Measurements from ENCODE around the gene C5AR1. TPM values are rescaled to one million over a fixed set of nuclear protein-coding genes. Genes with fewer than 3 reads are reported as not detected.

Gene C5AR1
- polyA plus RNA-seq, 4 donors, result 0.67 to 8.6 (median 1.6) TPM

- WGBS, 3 donors, result 5 to 7% (median 6%) methylated on average over 14 of the region's 14 CpGs
- no peaks in the 10 kb centered on the region for H3K36me3 ChIP-seq (ENCODE audit: control insufficient read depth in 3 of 3, insufficient read depth in 2 of 3, low read depth in 1 of 3, low read length in 3 of 3)
- no peaks in the 10 kb centered on the region for H3K4me1 ChIP-seq (ENCODE audit: control insufficient read depth in 3 of 3, insufficient read depth in 2 of 3, low read depth in 1 of 3, low read length in 2 of 3)
- H3K27me3 ChIP-seq (ENCODE audit: control insufficient read depth in 3 of 3, insufficient read depth in 3 of 3, low read length in 3 of 3), result no peaks in the 10 kb centered on the region
- no peaks in the 10 kb centered on the region for H3K9me3 ChIP-seq (ENCODE audit: control insufficient read depth in 2 of 2, insufficient read depth in 1 of 2, low read depth in 1 of 2, low read length in 1 of 2)
- DNase-seq (peak; percentile 57 to 69), FAIRE-seq (no peak)
- no peak overlapping the region for H3K27ac ChIP-seq (ENCODE audit: low read depth in 1 of 3, low read length in 2 of 3)
- no peak overlapping the region for H3K4me3 ChIP-seq (ENCODE audit: low read depth in 1 of 3, low read length in 3 of 3)
Measured at GRCh38 chr19:47305309-47305751, 4.3 kb upstream of the C5AR1 start.

- Histone ChIP-seq H3K9me3 (ENCODE audit: control insufficient read depth in 2 of 2, insufficient read depth in 1 of 2, low read depth in 1 of 2, low read length in 1 of 2) (no peaks in the 10 kb centered on the region), H3K4me1 (ENCODE audit: control insufficient read depth in 3 of 3, insufficient read depth in 2 of 3, low read depth in 1 of 3, low read length in 2 of 3) (no peaks in the 10 kb centered on the region), H3K27ac (ENCODE audit: low read depth in 1 of 3, low read length in 2 of 3) (no peak overlapping the region), H3K36me3 (ENCODE audit: control insufficient read depth in 3 of 3, insufficient read depth in 2 of 3, low read depth in 1 of 3, low read length in 3 of 3) (no peaks in the 10 kb centered on the region), H3K27me3 (ENCODE audit: control insufficient read depth in 3 of 3, insufficient read depth in 3 of 3, low read length in 3 of 3) (no peaks in the 10 kb centered on the region), H3K4me3 (ENCODE audit: low read depth in 1 of 3, low read length in 3 of 3) (no peak overlapping the region)
- 84 to 93% (median 84%) methylated on average over 3 of the region's 3 CpGs for WGBS, 3 donors
- DNase-seq, result no peak
- FAIRE-seq, result no peak
Measured at GRCh38 chr19:47306303-47306702, 3.4 kb upstream of the C5AR1 start.

- no peaks in the 10 kb centered on the region for H3K4me1 ChIP-seq (ENCODE audit: control insufficient read depth in 3 of 3, insufficient read depth in 2 of 3, low read depth in 1 of 3, low read length in 2 of 3)
- no peaks in the 10 kb centered on the region for H3K36me3 ChIP-seq (ENCODE audit: control insufficient read depth in 3 of 3, insufficient read depth in 2 of 3, low read depth in 1 of 3, low read length in 3 of 3)
- DNase-seq (no peak), FAIRE-seq (no peak)
- peaks cover 0 to 2% (median 0%) of the 10 kb centered on the region in 3 donors for H3K27me3 ChIP-seq (ENCODE audit: control insufficient read depth in 3 of 3, insufficient read depth in 3 of 3, low read length in 3 of 3)
- 69 to 84% (median 70%) methylated on average over 8 of the region's 8 CpGs for WGBS, 3 donors
- no peak overlapping the region for H3K27ac ChIP-seq (ENCODE audit: low read depth in 1 of 3, low read length in 2 of 3)
- no peaks in the 10 kb centered on the region for H3K9me3 ChIP-seq (ENCODE audit: control insufficient read depth in 2 of 2, insufficient read depth in 1 of 2, low read depth in 1 of 2, low read length in 1 of 2)
- no peak overlapping the region for H3K4me3 ChIP-seq (ENCODE audit: low read depth in 1 of 3, low read length in 3 of 3)
Measured at GRCh38 chr19:47309038-47309437, 623 bp upstream of the C5AR1 start.

GRCh38 chr19:47310323-47310722 lies 662 bp downstream of the C5AR1 start:
- H3K27ac ChIP-seq (ENCODE audit: low read depth in 1 of 3, low read length in 2 of 3), result no peak overlapping the region
- H3K4me1 ChIP-seq (ENCODE audit: control insufficient read depth in 3 of 3, insufficient read depth in 2 of 3, low read depth in 1 of 3, low read length in 2 of 3), result no peaks in the 10 kb centered on the region
- no peaks in the 10 kb centered on the region for H3K36me3 ChIP-seq (ENCODE audit: control insufficient read depth in 3 of 3, insufficient read depth in 2 of 3, low read depth in 1 of 3, low read length in 3 of 3)
- H3K4me3 ChIP-seq (ENCODE audit: low read depth in 1 of 3, low read length in 3 of 3), result no peak overlapping the region
- DNase-seq, result no peak
- 80 to 88% (median 84%) methylated on average over 2 of the region's 2 CpGs for WGBS, 3 donors
- peaks cover 0 to 2% (median 0%) of the 10 kb centered on the region in 3 donors for H3K27me3 ChIP-seq (ENCODE audit: control insufficient read depth in 3 of 3, insufficient read depth in 3 of 3, low read length in 3 of 3)
- no peak for FAIRE-seq
- peaks cover 0 to 2% of the 10 kb centered on the region in 2 donors for H3K9me3 ChIP-seq (ENCODE audit: control insufficient read depth in 2 of 2, insufficient read depth in 1 of 2, low read depth in 1 of 2, low read length in 1 of 2)

GRCh38 chr19:47310819-47311218 lies 1.2 kb downstream of the C5AR1 start:
- DNase-seq, result no peak
- no peaks in the 10 kb centered on the region for H3K4me1 ChIP-seq (ENCODE audit: control insufficient read depth in 3 of 3, insufficient read depth in 2 of 3, low read depth in 1 of 3, low read length in 2 of 3)
- no peak overlapping the region for H3K27ac ChIP-seq (ENCODE audit: low read depth in 1 of 3, low read length in 2 of 3)
- 11 to 18% (median 16%) methylated on average over 5 of the region's 5 CpGs for WGBS, 3 donors
- no peak overlapping the region for H3K4me3 ChIP-seq (ENCODE audit: low read depth in 1 of 3, low read length in 3 of 3)
- H3K27me3 ChIP-seq (ENCODE audit: control insufficient read depth in 3 of 3, insufficient read depth in 3 of 3, low read length in 3 of 3), result peaks cover 0 to 2% (median 0%) of the 10 kb centered on the region in 3 donors
- peaks cover 0 to 2% of the 10 kb centered on the region in 2 donors for H3K9me3 ChIP-seq (ENCODE audit: control insufficient read depth in 2 of 2, insufficient read depth in 1 of 2, low read depth in 1 of 2, low read length in 1 of 2)
- no peaks in the 10 kb centered on the region for H3K36me3 ChIP-seq (ENCODE audit: control insufficient read depth in 3 of 3, insufficient read depth in 2 of 3, low read depth in 1 of 3, low read length in 3 of 3)
- FAIRE-seq, result no peak

- DNase-seq (no peak), FAIRE-seq (no peak)
- Histone ChIP-seq H3K27me3 (ENCODE audit: control insufficient read depth in 3 of 3, insufficient read depth in 3 of 3, low read length in 3 of 3) (peaks cover 0 to 2% (median 0%) of the 10 kb centered on the region in 3 donors), H3K4me1 (ENCODE audit: control insufficient read depth in 3 of 3, insufficient read depth in 2 of 3, low read depth in 1 of 3, low read length in 2 of 3) (no peaks in the 10 kb centered on the region), H3K27ac (ENCODE audit: low read depth in 1 of 3, low read length in 2 of 3) (no peak overlapping the region), H3K9me3 (ENCODE audit: control insufficient read depth in 2 of 2, insufficient read depth in 1 of 2, low read depth in 1 of 2, low read length in 1 of 2) (peaks cover 0 to 2% of the 10 kb centered on the region in 2 donors), H3K4me3 (ENCODE audit: low read depth in 1 of 3, low read length in 3 of 3) (no peak overlapping the region), H3K36me3 (ENCODE audit: control insufficient read depth in 3 of 3, insufficient read depth in 2 of 3, low read depth in 1 of 3, low read length in 3 of 3) (no peaks in the 10 kb centered on the region)
- 73 to 90% (median 76%) methylated on average over 5 of the region's 5 CpGs for WGBS, 3 donors
Measured at GRCh38 chr19:47312366-47313006, 2.8 kb downstream of the C5AR1 start.

GRCh38 chr19:47313754-47314295 lies 4.2 kb downstream of the C5AR1 start:
- DNase-seq (no peak), FAIRE-seq (no peak)
- H3K27ac ChIP-seq (ENCODE audit: low read depth in 1 of 3, low read length in 2 of 3), result no peak overlapping the region
- no peak overlapping the region for H3K4me3 ChIP-seq (ENCODE audit: low read depth in 1 of 3, low read length in 3 of 3)
- no peaks in the 10 kb centered on the region for H3K36me3 ChIP-seq (ENCODE audit: control insufficient read depth in 3 of 3, insufficient read depth in 2 of 3, low read depth in 1 of 3, low read length in 3 of 3)
- H3K27me3 ChIP-seq (ENCODE audit: control insufficient read depth in 3 of 3, insufficient read depth in 3 of 3, low read length in 3 of 3), result peaks cover 0 to 2% (median 0%) of the 10 kb centered on the region in 3 donors
- peaks cover 0 to 2% of the 10 kb centered on the region in 2 donors for H3K9me3 ChIP-seq (ENCODE audit: control insufficient read depth in 2 of 2, insufficient read depth in 1 of 2, low read depth in 1 of 2, low read length in 1 of 2)
- 68 to 79% (median 77%) methylated on average over 10 of the region's 10 CpGs for WGBS, 3 donors
- no peaks in the 10 kb centered on the region for H3K4me1 ChIP-seq (ENCODE audit: control insufficient read depth in 3 of 3, insufficient read depth in 2 of 3, low read depth in 1 of 3, low read length in 2 of 3)

- peaks cover 0 to 2% (median 0%) of the 10 kb centered on the region in 3 donors for H3K27me3 ChIP-seq (ENCODE audit: control insufficient read depth in 3 of 3, insufficient read depth in 3 of 3, low read length in 3 of 3)
- H3K27ac ChIP-seq (ENCODE audit: low read depth in 1 of 3, low read length in 2 of 3), result peak overlapping the region in 1 of 3 donors; percentile 11
- no peaks in the 10 kb centered on the region for H3K4me1 ChIP-seq (ENCODE audit: control insufficient read depth in 3 of 3, insufficient read depth in 2 of 3, low read depth in 1 of 3, low read length in 2 of 3)
- DNase-seq (peak; percentile 14 to 42), FAIRE-seq (no peak)
- 32 to 39% (median 38%) methylated on average over 12 of the region's 12 CpGs for WGBS, 3 donors
- peaks cover 0 to 2% of the 10 kb centered on the region in 2 donors for H3K9me3 ChIP-seq (ENCODE audit: control insufficient read depth in 2 of 2, insufficient read depth in 1 of 2, low read depth in 1 of 2, low read length in 1 of 2)
- no peaks in the 10 kb centered on the region for H3K36me3 ChIP-seq (ENCODE audit: control insufficient read depth in 3 of 3, insufficient read depth in 2 of 3, low read depth in 1 of 3, low read length in 3 of 3)
- no peak overlapping the region for H3K4me3 ChIP-seq (ENCODE audit: low read depth in 1 of 3, low read length in 3 of 3)
Measured at GRCh38 chr19:47315125-47315821, 5.6 kb downstream of the C5AR1 start.

Measured in small intestine (tissue), 7 donors.